C4-2B (cell line): ENCODE data around the gene RNF180.

Experiments
- ZFX ChIP-seq: fragments of 450-650 bp; IDR thresholded peaks from 2 replicates; pipeline ENCODE4 v1.6.1; 2017
- TF ChIP-seq, protein P1 (sequence below): fragments of 450-650 bp; conservative IDR thresholded peaks from 2 replicates; pipeline ENCODE4 v1.5.1; 2017; ENCODE audit warnings: mild to moderate bottlenecking

DNA sequence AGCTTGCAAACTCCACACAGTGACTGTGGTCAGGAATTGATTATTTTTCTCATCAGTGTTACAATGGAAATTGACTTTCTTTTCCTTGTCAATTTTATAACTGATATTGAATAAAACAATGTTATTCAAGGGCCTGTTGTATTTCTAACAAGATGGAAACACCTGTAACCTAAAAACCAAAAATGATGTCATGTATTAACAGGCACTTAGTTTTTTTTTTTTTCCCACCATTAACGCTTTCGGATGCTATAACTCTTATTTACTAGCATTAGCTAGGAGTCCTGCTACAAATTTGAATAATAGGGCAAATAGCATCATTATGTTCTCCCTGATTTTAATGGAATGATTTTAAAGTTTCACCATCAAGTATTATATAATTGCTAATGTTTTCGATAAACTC lies 30.3 kb downstream of the RNF180 start:
- TF ChIP-seq, protein P1, sequence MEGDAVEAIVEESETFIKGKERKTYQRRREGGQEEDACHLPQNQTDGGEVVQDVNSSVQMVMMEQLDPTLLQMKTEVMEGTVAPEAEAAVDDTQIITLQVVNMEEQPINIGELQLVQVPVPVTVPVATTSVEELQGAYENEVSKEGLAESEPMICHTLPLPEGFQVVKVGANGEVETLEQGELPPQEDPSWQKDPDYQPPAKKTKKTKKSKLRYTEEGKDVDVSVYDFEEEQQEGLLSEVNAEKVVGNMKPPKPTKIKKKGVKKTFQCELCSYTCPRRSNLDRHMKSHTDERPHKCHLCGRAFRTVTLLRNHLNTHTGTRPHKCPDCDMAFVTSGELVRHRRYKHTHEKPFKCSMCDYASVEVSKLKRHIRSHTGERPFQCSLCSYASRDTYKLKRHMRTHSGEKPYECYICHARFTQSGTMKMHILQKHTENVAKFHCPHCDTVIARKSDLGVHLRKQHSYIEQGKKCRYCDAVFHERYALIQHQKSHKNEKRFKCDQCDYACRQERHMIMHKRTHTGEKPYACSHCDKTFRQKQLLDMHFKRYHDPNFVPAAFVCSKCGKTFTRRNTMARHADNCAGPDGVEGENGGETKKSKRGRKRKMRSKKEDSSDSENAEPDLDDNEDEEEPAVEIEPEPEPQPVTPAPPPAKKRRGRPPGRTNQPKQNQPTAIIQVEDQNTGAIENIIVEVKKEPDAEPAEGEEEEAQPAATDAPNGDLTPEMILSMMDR, result no peak
- no peak for TF ChIP-seq ZFX
